ENCODE measurements around the gene OOSP4B. TPM values are rescaled to one million over a fixed set of nuclear protein-coding genes. Genes with fewer than 3 reads are reported as not detected.
"Not testable (repeated sequence)": the region's sequence is repeated elsewhere in the genome, so short reads cannot be mapped to it uniquely, and the experiment has no call there.

OOSP4B gene
- total RNA-seq, 1 donor from 2014 or later: not detected

DNA sequence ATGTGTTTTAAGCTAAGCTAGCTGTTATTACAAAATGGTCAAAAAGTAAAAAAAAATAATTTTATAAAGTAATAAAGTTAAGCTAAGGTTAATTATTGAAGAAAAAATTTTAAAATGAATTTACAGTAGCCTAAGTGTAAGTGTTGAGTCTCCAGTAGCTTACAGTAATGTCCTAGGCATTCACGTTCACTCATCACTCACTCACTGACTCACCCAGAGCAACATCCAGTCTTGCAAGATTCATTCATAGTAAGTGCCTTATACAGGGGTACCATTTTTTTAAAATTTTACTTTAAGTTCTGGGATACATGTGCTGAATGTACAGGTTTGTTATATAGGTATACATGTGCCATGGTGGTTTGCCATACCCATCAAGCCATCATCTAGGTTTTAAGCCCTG is 11.6 kb upstream of the OOSP4B start:
- Histone ChIP-seq H3K27me3 (no peaks in the 10 kb centered on the region), H3K4me3 (no peak overlapping the region), H3K4me1 (no peaks in the 10 kb centered on the region), H4K20me1 (ENCODE audit: low read depth) (no peaks in the 10 kb centered on the region), H3K27ac (no peak overlapping the region), H3K9ac (no peak overlapping the region), H3F3A (ENCODE audit: low read depth) (no peaks in the 10 kb centered on the region), H3K36me3 (no peaks in the 10 kb centered on the region), H3K9me3 (ENCODE audit: low read depth) (no peaks in the 10 kb centered on the region), H3K79me2 (ENCODE audit: low read depth) (no peaks in the 10 kb centered on the region), H2AFZ (replicated peaks) (no peak overlapping the region), H3K4me2 (no peak overlapping the region)
- Mint-ChIP-seq H3K4me3 (no peak overlapping the region), H3K9me3 (no peaks in the 10 kb centered on the region), H3K4me1 (peaks cover 2% of the 10 kb centered on the region), H3K27ac (no peak overlapping the region), H3K36me3 (no peaks in the 10 kb centered on the region), H3K27me3 (ENCODE audit: insufficient read depth, low read depth) (no peaks in the 10 kb centered on the region)
- TF ChIP-seq EZH2 (IDR thresholded peaks at IDR 0.05): no peak
- TF ChIP-seq CTCF (IDR thresholded peaks at IDR 0.05): no peak
- no peak for TF ChIP-seq EZH2phosphoT487 (IDR thresholded peaks at IDR 0.05)
- DNase-seq (ENCODE audit: low spot score): no peak

GRCh38 chr11:60018058-60018457 is 1.1 kb downstream of the OOSP4B start:
- Histone ChIP-seq H3K27ac (no peak overlapping the region), H3K4me2 (no peak overlapping the region), H3K4me3 (no peak overlapping the region), H3K4me1 (no peaks in the 10 kb centered on the region), H3K9ac (no peak overlapping the region), H2AFZ (replicated peaks) (no peak overlapping the region), H3K27me3 (no peaks in the 10 kb centered on the region), H3F3A (ENCODE audit: low read depth) (no peaks in the 10 kb centered on the region), H3K9me3 (ENCODE audit: low read depth) (no peaks in the 10 kb centered on the region), H4K20me1 (ENCODE audit: low read depth) (no peaks in the 10 kb centered on the region), H3K79me2 (ENCODE audit: low read depth) (no peaks in the 10 kb centered on the region), H3K36me3 (no peaks in the 10 kb centered on the region)
- Mint-ChIP-seq H3K4me1 (no peaks in the 10 kb centered on the region), H3K27me3 (ENCODE audit: insufficient read depth, low read depth) (no peaks in the 10 kb centered on the region), H3K27ac (no peak overlapping the region), H3K4me3 (no peak overlapping the region), H3K36me3 (no peaks in the 10 kb centered on the region), H3K9me3 (peaks cover 4% of the 10 kb centered on the region)
- no peak for DNase-seq (ENCODE audit: low spot score)
- TF ChIP-seq EZH2 (IDR thresholded peaks at IDR 0.05) (no peak), EZH2phosphoT487 (IDR thresholded peaks at IDR 0.05) (no peak)

DNA sequence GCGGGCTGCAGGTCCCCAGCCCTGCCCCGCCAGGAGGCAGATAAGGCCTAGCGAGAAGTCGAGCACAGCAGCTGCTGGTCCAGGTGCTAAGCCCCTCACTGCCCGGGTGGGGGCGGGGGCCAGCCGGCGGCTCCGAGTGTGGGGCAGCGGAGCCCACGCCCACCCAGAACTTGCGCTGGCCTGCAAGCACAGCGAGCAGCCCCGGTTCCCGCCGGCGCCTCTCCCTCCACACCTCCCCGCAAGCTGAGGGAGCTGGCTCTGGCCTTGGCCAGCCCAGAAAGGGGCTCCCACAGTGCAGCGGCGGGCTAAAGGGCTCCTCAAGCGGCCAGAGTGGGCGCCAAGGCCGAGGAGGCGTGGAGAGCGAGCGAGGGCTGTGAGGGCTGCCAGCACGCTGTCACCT is 3.4 kb downstream of the OOSP4B start:
- not testable (repeated sequence) for H3K4me1 ChIP-seq; H4K20me1 ChIP-seq (ENCODE audit: low read depth); H3K9me3 ChIP-seq (ENCODE audit: low read depth); H3F3A ChIP-seq (ENCODE audit: low read depth); H3K27ac ChIP-seq; H3K27me3 ChIP-seq; H3K36me3 ChIP-seq; H3K9me3 Mint-ChIP-seq; H3K4me3 Mint-ChIP-seq; DNase-seq (ENCODE audit: low spot score); H3K9ac ChIP-seq; H2AFZ ChIP-seq (replicated peaks); H3K4me2 ChIP-seq; H3K79me2 ChIP-seq (ENCODE audit: low read depth); H3K27me3 Mint-ChIP-seq (ENCODE audit: insufficient read depth, low read depth); H3K4me1 Mint-ChIP-seq; H3K4me3 ChIP-seq; H3K36me3 Mint-ChIP-seq; H3K27ac Mint-ChIP-seq

- H3K79me2 ChIP-seq (ENCODE audit: low read depth): no peaks in the 10 kb centered on the region
- H3K4me1 Mint-ChIP-seq: no peaks in the 10 kb centered on the region
These were observed 12.1 kb downstream of the OOSP4B start for GRCh38 chr11:60029015-60029632.

More at GRCh38 chr11:60029015-60029632, 12.1 kb downstream of the OOSP4B start:
- Histone ChIP-seq H3K4me3 (no peak overlapping the region), H3K27ac (no peak overlapping the region), H3K9ac (no peak overlapping the region), H2AFZ (replicated peaks) (no peak overlapping the region), H3K4me2 (no peak overlapping the region), H4K20me1 (ENCODE audit: low read depth) (no peaks in the 10 kb centered on the region), H3F3A (ENCODE audit: low read depth) (no peaks in the 10 kb centered on the region), H3K36me3 (no peaks in the 10 kb centered on the region), H3K9me3 (ENCODE audit: low read depth) (peaks cover 3% of the 10 kb centered on the region), H3K4me1 (no peaks in the 10 kb centered on the region), H3K27me3 (no peaks in the 10 kb centered on the region)
- DNase-seq (ENCODE audit: low spot score): no peak
- H3K27ac Mint-ChIP-seq: no peak overlapping the region
- H3K27me3 Mint-ChIP-seq (ENCODE audit: insufficient read depth, low read depth): no peaks in the 10 kb centered on the region
- no peaks in the 10 kb centered on the region for H3K36me3 Mint-ChIP-seq
- no peaks in the 10 kb centered on the region for H3K9me3 Mint-ChIP-seq
- H3K4me3 Mint-ChIP-seq: no peak overlapping the region
- TF ChIP-seq EZH2 (IDR thresholded peaks at IDR 0.05) (no peak), CTCF (IDR thresholded peaks at IDR 0.05) (no peak), EZH2phosphoT487 (IDR thresholded peaks at IDR 0.05) (no peak)

Data from neural progenitor cell (in vitro differentiated cells).